Peyer's patch (tissue), 4 donors: ENCODE data around the gene RNF152.

Experiments used
- CTCF ChIP-seq, 6 experiments: fragments of 450-650 bp in 4 of 6; fragments of 200-600 bp in 2 of 6; sonication (generic) in 1 of 6; IDR thresholded peaks; one replicate each; pipeline ENCODE4 v1.5.1; 2017 to 2019; ENCODE audit warnings: antibody characterized with exemption in 6 of 6, mild to moderate bottlenecking in 3 of 6, moderate library complexity in 1 of 6
- POLR2A ChIP-seq, 2 donors: fragments of 450-650 bp; IDR thresholded peaks; one replicate each; pipeline ENCODE4 v1.5.1; 2017; ENCODE audit warnings: antibody characterized with exemption in 2 of 2, mild to moderate bottlenecking in 2 of 2, moderate library complexity in 2 of 2

DNA sequence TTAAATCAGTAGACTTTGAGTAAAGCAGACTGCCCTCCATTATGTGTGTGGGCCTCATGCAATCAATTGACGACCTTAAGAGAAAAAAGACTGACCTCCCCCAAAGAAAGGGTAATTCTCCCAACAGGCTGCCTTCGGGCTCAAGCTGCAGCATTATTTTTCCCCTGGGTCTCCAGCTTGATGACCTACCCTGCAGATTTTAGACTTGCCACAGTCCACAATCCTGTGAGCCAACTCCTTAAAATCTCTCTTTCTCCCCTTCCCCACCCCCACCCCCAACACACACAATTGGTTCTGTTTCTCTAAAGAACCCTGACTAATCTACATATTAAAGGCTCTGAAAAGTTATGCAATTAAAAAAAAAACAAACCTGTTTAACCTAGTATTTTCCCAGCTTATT is 89.4 kb downstream of the RNF152 start:
- TF ChIP-seq CTCF (IDR thresholded peaks at IDR 0.05) (no peak), POLR2A (IDR thresholded peaks at IDR 0.05) (no peak)
